Measurements from ENCODE around the gene GHRL. TPM values are rescaled to one million over a fixed set of nuclear protein-coding genes. Genes with fewer than 3 reads are reported as not detected.
A peak's percentile ranks its signal among the peaks of the same experiment; 100 is the strongest.

Gene GHRL
- total RNA-seq, 1 experiment from 2014 or later, result not detected

DNA sequence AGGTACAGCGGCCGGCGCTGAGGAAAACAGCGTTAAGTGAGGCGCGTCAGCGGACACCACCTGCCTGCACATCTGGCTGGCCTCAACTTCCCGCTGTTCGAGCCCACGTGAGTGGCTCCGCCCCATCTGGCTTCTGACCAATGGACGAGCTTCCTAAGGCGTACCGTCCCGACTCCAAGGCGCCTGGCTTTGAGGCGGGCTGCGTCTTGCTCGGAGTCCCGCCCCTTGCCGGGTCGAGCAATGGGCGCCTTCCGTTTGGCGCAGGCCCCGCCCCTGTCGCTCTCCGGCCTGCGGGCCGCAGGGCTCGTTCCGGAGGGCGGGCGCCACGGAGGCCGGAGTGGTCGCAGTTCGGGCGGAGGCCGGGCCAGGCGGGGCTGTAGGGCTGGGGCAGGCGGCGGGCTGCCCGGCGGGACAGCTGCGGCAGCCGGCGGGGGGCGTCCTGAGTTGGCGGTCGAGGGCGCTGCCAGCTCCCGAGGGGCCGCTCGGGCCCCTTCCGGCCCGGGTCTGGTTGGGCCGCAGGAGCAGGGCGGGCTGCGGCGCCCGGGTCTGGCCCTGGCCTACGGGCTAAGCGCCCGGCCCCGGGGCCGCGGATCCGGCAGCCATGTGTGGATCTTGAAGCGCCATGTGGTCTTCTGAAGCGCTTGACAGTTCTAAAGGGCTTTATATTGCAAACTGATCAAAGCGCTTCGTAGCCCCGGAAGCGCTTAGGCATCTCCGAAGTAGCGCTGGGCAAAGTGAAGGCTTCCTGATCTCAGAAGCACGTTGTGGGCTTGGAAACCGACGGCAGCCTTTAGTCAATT is 44.4 kb downstream of the GHRL start, which contains the start of gene TATDN2:
Gene TATDN2, plus strand, starts transcription at position 276 of the 800 bp plus-strand sequence. CDS start 742 bp downstream, outside the sequence.
- intact Hi-C loops (cut with micrococcal nuclease; ENCODE audit: unreplicated experiment) (no loop called here), in situ Hi-C loops (cut with HindIII; ENCODE audit: low pct_unique_long_range_greater_than_20kb, low sequenced_read_pairs) (loop anchor here (10.0 kb wide), 1 partner anchor 84 kb away; the partner anchor contains the start of gene IRAK2)
- no TSS peak for BruUV-seq (replicated peaks)

DNA sequence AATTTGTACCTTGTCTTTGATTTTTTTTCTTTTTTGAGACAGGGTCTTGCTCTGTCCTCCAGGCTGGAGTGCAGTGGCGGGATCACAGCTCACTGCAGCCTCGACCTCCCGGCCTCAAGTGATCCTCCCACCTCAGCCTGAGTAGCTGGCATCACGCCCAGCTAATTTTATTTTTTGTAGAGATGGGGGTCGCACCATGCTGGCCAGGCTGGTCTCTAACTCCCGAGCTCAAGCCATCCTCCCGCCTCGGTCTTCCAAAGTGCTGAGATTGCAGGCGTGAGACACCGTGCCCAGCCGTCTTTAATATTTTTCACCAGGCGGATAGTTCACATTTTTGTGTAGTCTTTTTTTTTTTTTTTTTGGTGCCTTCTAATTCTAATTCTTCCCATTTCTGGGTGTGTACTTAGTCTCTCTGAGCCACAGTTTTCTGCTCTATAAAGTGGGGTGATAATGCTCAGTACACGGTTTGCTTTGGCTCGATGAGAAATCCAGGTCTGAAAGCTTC is 45.0 kb downstream of the GHRL start:
- H3K36me3 ChIP-seq (ENCODE audit: control insufficient read depth, insufficient read depth, low read length), result no peaks in the 10 kb centered on the region; the same call in none of the 2 replicates
- peaks cover 7% of the 10 kb centered on the region for H3K9me3 ChIP-seq (ENCODE audit: control insufficient read depth, insufficient read depth, low read depth, low read length)
- ATAC-seq (0 out of 2 replicates have a peak, but pooled peaks have one; percentile 1), DNase-seq (ENCODE audit: low read depth, low spot score) (no peak)
- H3K4me1 ChIP-seq (ENCODE audit: control insufficient read depth, insufficient read depth, low read length), result peaks cover 4% of the 10 kb centered on the region
- BruUV-seq (replicated peaks), result no TSS peak
- H3K27me3 ChIP-seq (ENCODE audit: control insufficient read depth, insufficient read depth, low read length), result no peaks in the 10 kb centered on the region
- H3K4me3 ChIP-seq (ENCODE audit: low read depth in 2 of 2, low read length in 2 of 2), result peak overlapping the region; percentile 88
- TF ChIP-seq, protein P1, sequence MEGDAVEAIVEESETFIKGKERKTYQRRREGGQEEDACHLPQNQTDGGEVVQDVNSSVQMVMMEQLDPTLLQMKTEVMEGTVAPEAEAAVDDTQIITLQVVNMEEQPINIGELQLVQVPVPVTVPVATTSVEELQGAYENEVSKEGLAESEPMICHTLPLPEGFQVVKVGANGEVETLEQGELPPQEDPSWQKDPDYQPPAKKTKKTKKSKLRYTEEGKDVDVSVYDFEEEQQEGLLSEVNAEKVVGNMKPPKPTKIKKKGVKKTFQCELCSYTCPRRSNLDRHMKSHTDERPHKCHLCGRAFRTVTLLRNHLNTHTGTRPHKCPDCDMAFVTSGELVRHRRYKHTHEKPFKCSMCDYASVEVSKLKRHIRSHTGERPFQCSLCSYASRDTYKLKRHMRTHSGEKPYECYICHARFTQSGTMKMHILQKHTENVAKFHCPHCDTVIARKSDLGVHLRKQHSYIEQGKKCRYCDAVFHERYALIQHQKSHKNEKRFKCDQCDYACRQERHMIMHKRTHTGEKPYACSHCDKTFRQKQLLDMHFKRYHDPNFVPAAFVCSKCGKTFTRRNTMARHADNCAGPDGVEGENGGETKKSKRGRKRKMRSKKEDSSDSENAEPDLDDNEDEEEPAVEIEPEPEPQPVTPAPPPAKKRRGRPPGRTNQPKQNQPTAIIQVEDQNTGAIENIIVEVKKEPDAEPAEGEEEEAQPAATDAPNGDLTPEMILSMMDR (IDR thresholded peaks at IDR 0.05), result no peak
- no peak for TF ChIP-seq TCF7L2 (IDR thresholded peaks at IDR 0.05; ENCODE audit: low read depth, low read length)
- no peak for TF ChIP-seq SIN3A (IDR thresholded peaks at IDR 0.05; ENCODE audit: borderline replicate concordance, insufficient read depth, low read depth, low read length)
- TF ChIP-seq, protein P2, sequence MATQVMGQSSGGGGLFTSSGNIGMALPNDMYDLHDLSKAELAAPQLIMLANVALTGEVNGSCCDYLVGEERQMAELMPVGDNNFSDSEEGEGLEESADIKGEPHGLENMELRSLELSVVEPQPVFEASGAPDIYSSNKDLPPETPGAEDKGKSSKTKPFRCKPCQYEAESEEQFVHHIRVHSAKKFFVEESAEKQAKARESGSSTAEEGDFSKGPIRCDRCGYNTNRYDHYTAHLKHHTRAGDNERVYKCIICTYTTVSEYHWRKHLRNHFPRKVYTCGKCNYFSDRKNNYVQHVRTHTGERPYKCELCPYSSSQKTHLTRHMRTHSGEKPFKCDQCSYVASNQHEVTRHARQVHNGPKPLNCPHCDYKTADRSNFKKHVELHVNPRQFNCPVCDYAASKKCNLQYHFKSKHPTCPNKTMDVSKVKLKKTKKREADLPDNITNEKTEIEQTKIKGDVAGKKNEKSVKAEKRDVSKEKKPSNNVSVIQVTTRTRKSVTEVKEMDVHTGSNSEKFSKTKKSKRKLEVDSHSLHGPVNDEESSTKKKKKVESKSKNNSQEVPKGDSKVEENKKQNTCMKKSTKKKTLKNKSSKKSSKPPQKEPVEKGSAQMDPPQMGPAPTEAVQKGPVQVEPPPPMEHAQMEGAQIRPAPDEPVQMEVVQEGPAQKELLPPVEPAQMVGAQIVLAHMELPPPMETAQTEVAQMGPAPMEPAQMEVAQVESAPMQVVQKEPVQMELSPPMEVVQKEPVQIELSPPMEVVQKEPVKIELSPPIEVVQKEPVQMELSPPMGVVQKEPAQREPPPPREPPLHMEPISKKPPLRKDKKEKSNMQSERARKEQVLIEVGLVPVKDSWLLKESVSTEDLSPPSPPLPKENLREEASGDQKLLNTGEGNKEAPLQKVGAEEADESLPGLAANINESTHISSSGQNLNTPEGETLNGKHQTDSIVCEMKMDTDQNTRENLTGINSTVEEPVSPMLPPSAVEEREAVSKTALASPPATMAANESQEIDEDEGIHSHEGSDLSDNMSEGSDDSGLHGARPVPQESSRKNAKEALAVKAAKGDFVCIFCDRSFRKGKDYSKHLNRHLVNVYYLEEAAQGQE (IDR thresholded peaks at IDR 0.05; ENCODE audit: insufficient read depth in 1 of 2, low read depth in 2 of 2, low read length in 1 of 2), result no peak
- no peak for TF ChIP-seq POLR2AphosphoS5 (IDR thresholded peaks at IDR 0.05; ENCODE audit: low read depth, low read length)
- intact Hi-C loops (cut with micrococcal nuclease; ENCODE audit: unreplicated experiment), result no loop called here
- peak overlapping the region; percentile 72 for H3K27ac ChIP-seq (ENCODE audit: low read length)
- ChIA-PET POLR2A (no interaction called here), CTCF (interaction anchor here (0.6 kb wide), 1 partner anchor 290 kb away, joined by 5 read pairs; no protein-coding TSS in a partner anchor)
- in situ Hi-C loops (cut with HindIII; ENCODE audit: low pct_unique_long_range_greater_than_20kb, low sequenced_read_pairs), result loop anchor here (10.0 kb wide), 1 partner anchor 83 kb away; the partner anchor contains the start of gene IRAK2

More for the DNA sequence above, 44.4 kb downstream of the GHRL start, which contains the start of gene TATDN2:
- Histone ChIP-seq H3K4me3 (ENCODE audit: low read depth in 2 of 2, low read length in 2 of 2) (peak within 1 kb of the TSS; percentile 88), H3K36me3 (ENCODE audit: control insufficient read depth, insufficient read depth, low read length) (no peaks in the 10 kb centered on the region; the same call in none of the 2 replicates), H3K9me3 (ENCODE audit: control insufficient read depth, insufficient read depth, low read depth, low read length) (peaks cover 7% of the 10 kb centered on the region), H3K27me3 (ENCODE audit: control insufficient read depth, insufficient read depth, low read length) (no peaks in the 10 kb centered on the region), H3K4me1 (ENCODE audit: control insufficient read depth, insufficient read depth, low read length) (peaks cover 4% of the 10 kb centered on the region), H3K27ac (ENCODE audit: low read length) (peak within 1 kb of the TSS; percentile 85)
- ChIA-PET POLR2A (no interaction called here), CTCF (interaction anchor here (0.6 kb wide), 1 partner anchor 291 kb away, joined by 5 read pairs; no protein-coding TSS in a partner anchor)
- DNase-seq (ENCODE audit: low read depth, low spot score), result peak; percentile 77
- peak; percentile 98 for ATAC-seq
- TF ChIP-seq, protein P1 (IDR thresholded peaks at IDR 0.05), result no peak
- TF ChIP-seq TCF7L2 (IDR thresholded peaks at IDR 0.05; ENCODE audit: low read depth, low read length), result peak; percentile 53; the same call in 1 of the 2 replicates
- peak; percentile 63 for TF ChIP-seq POLR2AphosphoS5 (IDR thresholded peaks at IDR 0.05; ENCODE audit: low read depth, low read length)

All from Panc1 (cell line).